H9 (cell line): ENCODE measurements around the gene TRAF3. TPM values are rescaled to one million over a fixed set of nuclear protein-coding genes. Genes with fewer than 3 reads are reported as not detected.

Experiments
- DNase-seq: peaks from one replicate; pipeline ENCODE4 v3.0.0-alpha.2; 2017
- H2AFZ ChIP-seq: one replicate; pipeline ENCODE4 v1.6.1; 2013; ENCODE audit warnings: mild to moderate bottlenecking, low read length, control low read depth, moderate library complexity
- H2AK5ac ChIP-seq: 2 replicates; pipeline ENCODE4 v1.6.1; 2013; ENCODE audit warnings: low read length, control low read depth, mixed read lengths; ENCODE audit not compliant: insufficient read length
- H2BK120ac ChIP-seq: one replicate; pipeline ENCODE4 v1.6.1; 2013; ENCODE audit warnings: low read depth, mild to moderate bottlenecking, low read length, control low read depth, inconsistent platforms; ENCODE audit not compliant: poor library complexity, severe bottlenecking
- H2BK12ac ChIP-seq: 2 replicates; pipeline ENCODE4 v1.6.1; 2013; ENCODE audit warnings: low read length, control low read depth, mixed read lengths, low read depth; ENCODE audit not compliant: insufficient read length
- H2BK15ac ChIP-seq: 2 replicates; pipeline ENCODE4 v1.6.1; 2013; ENCODE audit warnings: low read depth, low read length, control low read depth
- H2BK20ac ChIP-seq: one replicate; pipeline ENCODE4 v1.6.1; 2013; ENCODE audit warnings: low read depth, mild to moderate bottlenecking, low read length, control low read depth, inconsistent platforms; ENCODE audit not compliant: poor library complexity, severe bottlenecking
- H2BK5ac ChIP-seq: 2 replicates; pipeline ENCODE4 v1.6.1; 2013; ENCODE audit warnings: low read length, control low read depth, mixed read lengths; ENCODE audit not compliant: insufficient read length
- H3K14ac ChIP-seq: 2 replicates; pipeline ENCODE4 v1.6.1; 2013; ENCODE audit warnings: low read length, control low read depth; ENCODE audit not compliant: insufficient read depth
- H3K18ac ChIP-seq: 2 replicates; pipeline ENCODE4 v1.6.1; 2013; ENCODE audit warnings: low read depth, mild to moderate bottlenecking, mixed read lengths, low read length, control low read depth; ENCODE audit not compliant: insufficient read length
- H3K23ac ChIP-seq: 2 replicates; pipeline ENCODE4 v1.6.1; 2013; ENCODE audit warnings: low read length, control low read depth, mixed read lengths, low read depth; ENCODE audit not compliant: insufficient read length
- H3K23me2 ChIP-seq: 2 replicates; pipeline ENCODE4 v1.6.1; 2013; ENCODE audit warnings: low read depth, mild to moderate bottlenecking, mixed read lengths, low read length, control low read depth; ENCODE audit not compliant: insufficient read length, poor library complexity, severe bottlenecking
- H3K27ac ChIP-seq: 2 replicates; pipeline ENCODE4 v1.5.1; 2013; ENCODE audit warnings: low read length, control low read depth, mixed read lengths, low read depth; ENCODE audit not compliant: insufficient read length
- H3K27me3 ChIP-seq: 2 replicates; pipeline ENCODE4 v1.6.1; 2013; ENCODE audit warnings: low read length, control low read depth, inconsistent platforms; ENCODE audit not compliant: insufficient read depth
- H3K4ac ChIP-seq: 2 replicates; pipeline ENCODE4 v1.6.1; 2013; ENCODE audit warnings: low read depth, mild to moderate bottlenecking, control low read depth, inconsistent platforms, low read length, moderate library complexity
- H3K4me1 ChIP-seq: 2 replicates; pipeline ENCODE4 v1.6.1; 2013; ENCODE audit warnings: low read length, control low read depth, inconsistent platforms; ENCODE audit not compliant: insufficient read depth
- H3K4me2 ChIP-seq: 2 replicates; pipeline ENCODE4 v1.6.1; 2013; ENCODE audit warnings: low read length, control low read depth, mixed read lengths; ENCODE audit not compliant: insufficient read length, insufficient read depth
- H3K56ac ChIP-seq: 2 replicates; pipeline ENCODE4 v1.6.1; 2013; ENCODE audit warnings: low read depth, mild to moderate bottlenecking, mixed read lengths, low read length, control low read depth; ENCODE audit not compliant: insufficient read length
- H3K79me1 ChIP-seq: 2 replicates; pipeline ENCODE4 v1.6.1; 2013; ENCODE audit warnings: low read depth, mild to moderate bottlenecking, moderate library complexity, low read length, control low read depth, inconsistent platforms; ENCODE audit not compliant: insufficient read depth, poor library complexity, severe bottlenecking
- H3K79me2 ChIP-seq: 2 replicates; pipeline ENCODE4 v1.6.1; 2013; ENCODE audit warnings: low read length, control low read depth, inconsistent platforms; ENCODE audit not compliant: insufficient read depth
- H3K9ac ChIP-seq: 2 replicates; pipeline ENCODE4 v1.6.1; 2013; ENCODE audit warnings: low read length, control low read depth, mixed read lengths; ENCODE audit not compliant: insufficient read length; ENCODE audit errors: extremely low read depth
- H3K9me3 ChIP-seq: one replicate; pipeline ENCODE4 v1.6.1; 2013; ENCODE audit warnings: low read depth, low read length, inconsistent platforms; ENCODE audit not compliant: control insufficient read depth
- H3T11ph ChIP-seq: one replicate; pipeline ENCODE4 v1.6.1; 2013; ENCODE audit warnings: mild to moderate bottlenecking, low read length, control low read depth, inconsistent platforms
- H4K20me1 ChIP-seq: one replicate; pipeline ENCODE4 v1.6.1; 2013; ENCODE audit not compliant: control insufficient read depth, insufficient read length, insufficient read depth
- H4K5ac ChIP-seq: 2 replicates; pipeline ENCODE4 v1.6.1; 2013; ENCODE audit warnings: low read depth, mild to moderate bottlenecking, mixed read lengths, low read length, control low read depth; ENCODE audit not compliant: insufficient read length
- H4K8ac ChIP-seq: replicated peaks from 2 replicates; pipeline ENCODE4 v1.6.1; 2013; ENCODE audit warnings: low read length, control low read depth, mixed read lengths, low read depth; ENCODE audit not compliant: insufficient read length
- H4K91ac ChIP-seq: 2 replicates; pipeline ENCODE4 v1.6.1; 2013; ENCODE audit warnings: low read depth, mild to moderate bottlenecking, moderate library complexity, mixed read lengths, low read length, control low read depth; ENCODE audit not compliant: insufficient read length
- H3K27ac Mint-ChIP-seq, 3 experiments: 2 replicates in 2 of 3; 3 replicates in 1 of 3; pipeline ENCODE4 v1.8.0; 2020 to 2021; ENCODE audit warnings: mixed read lengths in 3 of 3, mild to moderate bottlenecking in 1 of 3, moderate library complexity in 1 of 3
- H3K27me3 Mint-ChIP-seq: 2 replicates; pipeline ENCODE4 v1.8.0; 2021; ENCODE audit warnings: low read depth, mild to moderate bottlenecking, moderate library complexity, mixed read lengths
- H3K36me3 Mint-ChIP-seq, 3 experiments: 2 replicates in 2 of 3; 3 replicates in 1 of 3; pipeline ENCODE4 v1.8.0; 2020 to 2021; ENCODE audit warnings: low read depth in 3 of 3, mixed read lengths in 3 of 3; ENCODE audit not compliant: insufficient read depth in 1 of 3
- H3K4me1 Mint-ChIP-seq, 2 experiments: 2 replicates each; pipeline ENCODE4 v1.8.0; 2020; ENCODE audit warnings: mixed read lengths in 2 of 2
- H3K4me3 Mint-ChIP-seq, 2 experiments: 2 replicates in 1 of 2; 3 replicates in 1 of 2; pipeline ENCODE4 v1.8.0; 2020 to 2021; ENCODE audit warnings: mild to moderate bottlenecking in 2 of 2, mixed read lengths in 2 of 2, moderate library complexity in 1 of 2
- H3K9me3 Mint-ChIP-seq, 2 experiments: 2 replicates in 1 of 2; 3 replicates in 1 of 2; pipeline ENCODE4 v1.8.0; 2020; ENCODE audit warnings: mild to moderate bottlenecking in 2 of 2, mixed read lengths in 2 of 2, moderate library complexity in 1 of 2
- CTCF ChIP-seq: fragments of 200-600 bp; sonication (generic); conservative IDR thresholded peaks from 3 replicates; pipeline ENCODE4 v1.8.0; 2021; ENCODE audit warnings: antibody characterized with exemption, mild to moderate bottlenecking
- WGBS: extraction: QIAGEN DNeasy Blood & Tissue Kit; methylation state at CpG from one replicate; pipeline ENCODE4 v1.1.7; 2013; ENCODE audit warnings: missing lambda C conversion rate, low lambda C conversion rate, mixed read lengths; ENCODE audit not compliant: insufficient read length; ENCODE audit errors: extremely low coverage; 5-methylcytosine and 5-hydroxymethylcytosine counted together
- total RNA-seq: library from RNA; stranded (reverse); gene quantifications from 2 replicates; pipeline ENCODE4 v1.2.1, GENCODE V29; 2021

The TRAF3 gene
- total RNA-seq, 1 experiment from 2014 or later = 9.6 TPM

DNA sequence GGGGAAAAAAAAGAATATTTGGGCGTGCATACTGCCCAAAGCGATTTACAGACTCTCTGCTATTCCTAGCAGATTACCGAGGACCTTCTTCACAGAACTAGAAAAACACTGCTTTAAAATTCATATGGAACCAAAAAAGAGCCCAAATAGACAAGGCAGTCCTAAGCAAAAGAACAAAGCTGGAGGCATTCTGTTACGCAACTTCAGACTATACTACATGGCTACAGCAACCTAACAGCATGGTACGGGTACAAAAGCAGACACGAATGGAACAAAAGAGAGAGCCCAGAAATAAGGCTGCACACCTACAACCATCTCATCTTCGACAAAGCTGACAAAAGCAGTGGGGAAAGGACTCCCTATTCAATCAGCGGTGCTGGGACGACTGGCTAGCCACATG, 56.7 kb downstream of the TRAF3 start:
- no peak overlapping the region for H3K56ac ChIP-seq
- H2BK20ac ChIP-seq = no peak overlapping the region
- no peaks in the 10 kb centered on the region for H3K27me3 ChIP-seq
- H3K14ac ChIP-seq = no peak overlapping the region
- TF ChIP-seq CTCF = no peak
- H2BK5ac ChIP-seq = no peak overlapping the region
- H3K27me3 Mint-ChIP-seq = no peaks in the 10 kb centered on the region
- no peak overlapping the region for H2AFZ ChIP-seq
- no peaks in the 10 kb centered on the region for H4K20me1 ChIP-seq
- H3T11ph ChIP-seq = no peak overlapping the region
- H3K23ac ChIP-seq = no peak overlapping the region
- no peak overlapping the region for H4K91ac ChIP-seq
- peaks cover 2 to 4% (median 2%) of the 10 kb centered on the region in 3 experiments; a peak in 2 of 7 replicates for H3K36me3 Mint-ChIP-seq
- H3K4ac ChIP-seq = no peak overlapping the region
- no peak overlapping the region for H2AK5ac ChIP-seq
- H3K4me1 Mint-ChIP-seq = peaks cover 61 to 65% of the 10 kb centered on the region in 2 experiments
- no peak overlapping the region; a peak in 1 of 5 replicates for H3K4me3 Mint-ChIP-seq
- no peak for DNase-seq
- WGBS = no CpG with 5 or more reads among the region's 9 CpGs
- peaks cover 11% of the 10 kb centered on the region for H3K4me1 ChIP-seq
- no peaks in the 10 kb centered on the region for H3K9me3 Mint-ChIP-seq
- no peak overlapping the region for H2BK15ac ChIP-seq
- no peak overlapping the region for H2BK120ac ChIP-seq
- no peak overlapping the region for H4K5ac ChIP-seq
- H3K9me3 ChIP-seq = no peaks in the 10 kb centered on the region
- no peak overlapping the region for H3K4me2 ChIP-seq
- no peaks in the 10 kb centered on the region for H3K79me1 ChIP-seq
- no peak overlapping the region for H3K9ac ChIP-seq
- no peak overlapping the region for H4K8ac ChIP-seq
- no peaks in the 10 kb centered on the region for H3K79me2 ChIP-seq
- H3K27ac Mint-ChIP-seq = peak overlapping the region in 1 of 3 experiments; percentile 55; a peak in 2 of 7 replicates
- no peak overlapping the region for H2BK12ac ChIP-seq
- no peak overlapping the region for H3K27ac ChIP-seq
- no peak overlapping the region for H3K18ac ChIP-seq
- H3K23me2 ChIP-seq = no peaks in the 10 kb centered on the region
